HG02610 (cell line): Measurements from ENCODE around the gene ASB16.

Experiments
- ATAC-seq: cut with Tn5 transposase; IDR thresholded peaks from one replicate; pipeline ENCODE4 v1.9.1; 2021; ENCODE audit warnings: mild to moderate bottlenecking, moderate library complexity; ENCODE audit not compliant: unreplicated experiment

ASB16 gene

DNA sequence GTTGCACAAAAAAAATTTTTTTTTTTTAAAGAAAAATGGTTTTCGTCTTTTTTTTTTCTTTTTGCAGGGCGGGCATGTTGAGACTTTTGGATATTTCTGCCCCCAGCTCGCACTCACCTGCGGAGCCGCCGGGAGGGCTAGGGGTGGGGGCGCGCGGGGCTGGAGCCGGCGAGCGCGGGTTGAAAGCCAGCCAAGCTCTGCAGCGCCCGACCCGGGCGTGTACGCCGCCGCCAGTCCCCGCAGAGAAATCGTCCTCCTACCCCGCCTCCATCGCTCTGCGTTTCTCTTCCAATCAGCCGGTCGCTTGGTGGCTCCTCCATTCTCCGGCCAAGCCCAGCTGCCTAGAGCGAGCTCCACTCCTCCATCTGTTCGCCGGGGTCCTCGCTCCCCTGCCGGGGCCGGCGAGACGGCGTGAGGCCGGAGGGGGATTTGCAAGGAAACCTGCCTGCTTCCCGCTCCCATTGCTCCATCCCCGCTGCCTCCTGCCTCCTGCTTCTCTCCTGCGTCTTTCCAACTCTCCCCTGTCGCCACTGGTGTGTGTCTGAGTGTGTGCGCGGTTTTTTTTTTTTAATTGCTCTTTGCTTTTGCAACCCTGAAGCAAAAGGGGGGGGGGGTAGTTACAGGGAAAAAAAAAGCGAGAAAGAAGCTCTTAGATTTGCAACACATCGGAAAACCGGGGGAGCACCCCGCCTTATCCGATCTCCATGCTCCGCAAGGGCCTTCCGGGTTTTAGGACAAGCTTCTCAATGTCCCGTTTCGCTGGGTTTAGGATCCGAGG lies 50.8 kb downstream of the ASB16 start:
- no peak for ATAC-seq

DNA sequence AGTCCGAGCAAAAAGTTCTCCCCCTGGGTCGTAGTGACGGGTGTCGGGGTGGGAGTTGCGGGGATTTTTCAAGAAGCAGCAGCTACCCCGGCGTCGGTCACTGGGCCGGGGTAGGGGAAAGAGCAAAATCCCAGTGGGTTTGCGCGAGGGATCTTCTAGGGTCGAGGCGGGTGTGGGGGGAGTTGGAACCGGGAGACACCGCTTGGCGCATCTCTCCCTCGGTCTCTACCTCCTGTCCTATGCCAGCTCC lies 51.3 kb downstream of the ASB16 start:
- ATAC-seq, result no peak

DNA sequence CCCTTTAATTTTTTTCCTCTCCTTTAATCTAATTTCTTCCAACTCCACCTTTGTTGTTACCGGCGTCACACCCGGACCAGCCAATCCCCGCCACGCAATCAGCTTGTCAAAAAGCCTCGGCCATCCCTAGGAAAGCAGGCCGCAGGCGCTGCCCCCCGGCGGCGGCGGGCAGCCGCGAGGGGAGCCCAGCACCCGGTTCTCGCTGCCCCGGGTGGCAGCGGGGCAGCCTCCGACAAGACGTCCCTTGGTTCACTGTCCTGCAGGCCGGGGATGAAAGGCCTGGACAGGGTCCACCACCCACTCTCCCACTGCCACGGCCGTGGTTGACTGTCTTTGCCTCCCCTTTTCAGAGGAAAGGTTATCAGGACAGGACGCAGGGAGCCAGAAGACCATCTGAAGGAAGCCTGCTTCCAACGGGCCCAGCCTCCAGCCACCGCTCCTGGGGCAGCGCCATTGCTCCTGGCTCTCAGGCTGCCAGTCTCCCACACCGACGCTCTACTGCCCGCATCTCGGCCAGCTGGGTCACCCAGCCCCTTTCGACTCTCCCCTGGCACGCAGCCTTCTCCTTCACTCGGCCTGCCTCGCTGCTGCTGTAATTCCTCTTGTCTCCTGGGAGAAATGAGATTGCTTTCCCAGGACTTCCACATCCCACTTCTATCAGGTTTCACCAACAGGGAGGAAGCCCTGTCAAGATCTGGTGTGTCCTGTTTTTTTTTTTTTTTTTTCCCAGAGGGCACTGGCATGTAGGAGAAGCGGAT lies 51.8 kb downstream of the ASB16 start:
- ATAC-seq, result no peak

GRCh38 chr17:44223541-44224071 lies 53.1 kb downstream of the ASB16 start:
- ATAC-seq, result no peak
